GM15510 (cell line): Measurements from ENCODE around the gene TMX1.

Experiments used
- POLR2A ChIP-seq: IDR thresholded peaks from 3 replicates; pipeline ENCODE4 v1.6.1; 2011; ENCODE audit warnings: borderline replicate concordance; ENCODE audit not compliant: insufficient read length; ENCODE audit errors: extremely low read depth

TMX1 gene

DNA sequence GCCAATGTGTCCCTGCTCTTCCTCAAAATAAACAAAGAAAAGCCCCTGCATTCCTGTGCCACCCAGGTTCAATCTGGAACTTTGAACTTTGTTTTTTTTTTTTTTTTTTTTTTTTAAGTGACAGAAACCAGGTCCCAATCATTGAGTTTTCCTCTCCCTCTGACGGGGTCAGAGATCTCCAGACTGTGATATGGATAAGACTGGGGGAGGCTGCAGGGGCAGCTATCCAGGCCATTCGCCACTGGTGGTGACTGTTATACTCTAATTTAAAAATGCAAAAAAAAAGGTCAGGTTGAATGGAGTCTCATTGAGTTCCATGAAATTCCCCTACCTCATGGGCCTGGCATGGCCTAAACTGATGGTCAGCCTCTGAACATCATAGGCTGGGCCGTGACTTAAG is 57.0 kb downstream of the TMX1 start:
- TF ChIP-seq POLR2A: no peak

DNA sequence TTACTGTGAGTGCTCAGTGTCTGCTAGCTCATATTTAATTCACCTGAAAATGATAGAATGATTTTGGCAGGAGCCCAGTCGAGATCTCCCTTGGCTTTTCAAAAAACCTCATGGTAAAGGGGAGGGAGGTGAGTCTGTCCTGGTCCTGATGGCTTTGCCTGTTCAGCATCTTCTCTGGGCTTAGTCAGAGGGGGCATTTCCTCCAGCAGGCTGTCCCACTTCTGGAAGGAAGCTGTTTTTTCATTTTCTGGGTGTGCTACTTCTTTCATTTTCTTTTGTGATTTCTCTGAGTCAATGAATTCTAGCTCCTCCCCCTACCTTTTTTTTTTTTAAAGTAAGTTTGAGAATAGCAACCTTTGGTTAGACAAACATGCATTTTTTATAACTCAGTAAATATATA is 58.8 kb downstream of the TMX1 start:
- TF ChIP-seq POLR2A: no peak

DNA sequence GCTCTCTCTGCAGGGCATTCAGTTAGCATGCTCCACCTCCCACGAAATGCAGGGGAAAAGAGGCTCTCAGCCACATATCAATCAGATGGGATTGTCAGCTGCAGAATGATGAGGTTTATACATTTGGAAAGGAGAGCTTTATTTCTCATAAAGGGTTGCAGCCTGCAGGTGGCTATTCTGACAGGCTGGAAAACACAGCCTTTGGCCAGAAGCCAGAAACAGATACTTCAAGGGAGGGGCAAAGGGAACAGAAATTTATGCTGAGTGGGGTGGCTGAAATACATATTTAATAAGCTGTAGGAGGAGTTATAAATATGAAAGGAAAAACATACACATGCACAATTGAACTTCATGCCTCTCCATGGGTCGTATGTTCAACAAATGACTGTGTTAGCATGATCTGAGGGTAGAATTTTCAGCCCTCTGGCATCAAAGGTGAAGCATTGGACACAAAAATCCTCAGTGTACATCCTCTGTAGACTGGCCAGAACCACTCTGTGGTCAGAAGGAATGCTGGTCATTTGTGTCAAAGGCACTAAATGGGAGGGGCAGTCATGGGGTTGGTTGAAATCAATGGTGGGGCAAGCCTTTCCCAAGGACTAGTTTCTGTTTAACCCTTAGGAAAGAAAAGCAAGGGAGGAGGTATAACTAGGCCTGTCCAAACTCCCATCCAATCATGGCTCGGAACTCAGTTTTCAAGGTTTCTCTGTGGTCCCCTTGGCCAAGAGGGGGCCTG is 62.4 kb downstream of the TMX1 start:
- no peak for TF ChIP-seq POLR2A

DNA sequence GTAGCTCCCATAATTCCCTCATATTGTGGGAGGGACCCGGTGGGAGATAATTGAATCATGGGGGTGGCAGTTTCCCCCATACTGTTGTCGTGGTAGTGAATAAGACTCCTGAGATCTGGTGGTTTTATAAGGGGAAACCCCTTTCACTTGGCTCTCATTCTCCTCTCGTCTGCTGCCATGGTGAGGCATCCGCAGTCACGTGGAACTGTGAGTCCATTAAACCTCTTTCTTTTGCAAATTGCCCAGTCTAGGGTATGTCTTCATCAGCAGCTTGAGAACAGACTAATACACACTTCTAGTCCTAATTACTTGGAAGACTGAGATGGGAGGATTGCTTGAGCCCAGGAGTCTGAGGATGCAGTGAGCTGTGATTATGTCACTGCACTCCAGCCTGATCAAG is 64.4 kb downstream of the TMX1 start:
- no peak for TF ChIP-seq POLR2A

DNA sequence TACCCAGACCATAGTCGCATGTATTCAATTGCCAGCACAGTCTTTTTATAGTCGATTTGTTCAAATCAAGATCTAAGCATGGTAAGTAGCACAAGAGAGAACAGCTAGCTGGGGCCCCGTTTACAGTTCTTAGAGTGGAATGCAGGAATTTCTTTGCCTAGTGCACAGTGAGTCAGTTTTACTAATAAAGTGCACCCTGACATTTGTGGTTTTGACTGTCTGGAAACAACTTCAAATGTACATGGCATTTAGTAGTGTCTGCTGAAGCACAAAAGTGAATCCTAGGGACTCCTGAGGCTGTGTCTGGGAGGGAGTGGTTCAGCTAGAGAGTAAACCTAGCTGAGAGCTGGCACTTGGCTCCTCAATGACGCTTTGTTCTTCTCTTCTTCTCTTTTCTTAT is 64.9 kb downstream of the TMX1 start:
- TF ChIP-seq POLR2A: no peak

DNA sequence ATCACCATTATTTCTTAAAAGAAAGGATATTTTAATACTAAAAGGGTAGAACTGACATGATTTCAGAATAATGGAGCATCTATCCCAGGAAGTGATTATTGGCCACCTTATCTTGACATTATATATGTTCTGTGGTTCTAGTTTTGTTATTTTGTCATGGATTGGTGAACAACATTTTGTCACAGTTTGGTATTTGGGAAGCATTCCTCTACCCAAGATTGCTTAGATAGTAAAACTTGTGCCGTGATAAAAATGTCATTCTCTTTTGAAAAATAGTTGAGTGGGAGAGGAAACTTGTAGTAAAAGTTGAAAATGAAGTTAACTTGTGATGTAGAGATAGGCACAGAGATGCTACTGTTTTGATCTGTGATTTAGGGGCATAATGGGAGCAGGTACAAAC is 65.7 kb downstream of the TMX1 start:
- no peak for TF ChIP-seq POLR2A
